HG03064 (cell line): ENCODE data around the gene TPM1.

Experiments
- ATAC-seq: cut with Tn5 transposase; IDR thresholded peaks from one replicate; pipeline ENCODE4 v1.9.1; 2021; ENCODE audit warnings: low read depth; ENCODE audit not compliant: unreplicated experiment

TPM1 gene

GRCh38 chr15:63072023-63072650 lies 29.6 kb downstream of the TPM1 start:
- ATAC-seq, result no peak

- ATAC-seq, result no peak
These were observed 30.3 kb downstream of the TPM1 start for GRCh38 chr15:63072809-63073277.

- no peak for ATAC-seq
These were observed 31.1 kb downstream of the TPM1 start for GRCh38 chr15:63073497-63074172.

GRCh38 chr15:63075015-63075983 lies 32.8 kb downstream of the TPM1 start:
- ATAC-seq, result no peak

GRCh38 chr15:63075984-63076713 lies 33.6 kb downstream of the TPM1 start:
- ATAC-seq, result no peak

- ATAC-seq, result no peak
These were observed 34.1 kb downstream of the TPM1 start for GRCh38 chr15:63076714-63077046.

GRCh38 chr15:63077952-63078351 lies 35.4 kb downstream of the TPM1 start:
- ATAC-seq, result no peak

DNA sequence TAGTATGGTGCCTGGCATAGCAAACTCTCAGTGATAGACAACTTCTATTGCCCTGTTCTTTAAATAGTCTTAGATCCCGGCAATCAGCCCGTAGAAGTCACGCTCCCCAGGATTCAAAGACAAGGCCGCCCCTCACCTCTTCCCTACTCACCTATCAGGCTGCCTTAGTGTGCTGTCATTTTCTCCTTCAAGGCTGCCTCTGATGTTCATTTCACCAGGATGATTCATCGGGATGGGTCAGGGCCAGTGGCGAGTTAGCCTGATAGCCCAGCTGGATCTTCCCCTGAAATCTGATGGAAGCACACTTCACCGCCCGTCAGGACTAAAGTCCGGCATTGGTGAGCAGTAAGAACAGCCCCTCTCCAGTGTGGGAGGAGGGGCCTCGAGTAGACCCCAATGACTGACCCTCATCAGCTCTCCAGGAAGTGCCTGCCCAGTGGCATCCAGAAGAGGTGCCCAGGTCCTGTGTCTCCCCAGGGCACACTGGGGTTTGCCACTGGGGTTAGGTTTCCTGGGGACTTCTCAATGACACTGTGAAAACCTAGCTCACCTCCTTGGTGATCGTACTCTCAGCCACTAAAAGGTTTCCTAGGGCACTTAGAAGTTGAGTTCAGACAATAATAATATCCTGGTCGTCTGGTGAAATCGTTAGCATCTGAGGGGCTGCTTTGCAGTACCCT lies 37.5 kb downstream of the TPM1 start:
- no peak for ATAC-seq

DNA sequence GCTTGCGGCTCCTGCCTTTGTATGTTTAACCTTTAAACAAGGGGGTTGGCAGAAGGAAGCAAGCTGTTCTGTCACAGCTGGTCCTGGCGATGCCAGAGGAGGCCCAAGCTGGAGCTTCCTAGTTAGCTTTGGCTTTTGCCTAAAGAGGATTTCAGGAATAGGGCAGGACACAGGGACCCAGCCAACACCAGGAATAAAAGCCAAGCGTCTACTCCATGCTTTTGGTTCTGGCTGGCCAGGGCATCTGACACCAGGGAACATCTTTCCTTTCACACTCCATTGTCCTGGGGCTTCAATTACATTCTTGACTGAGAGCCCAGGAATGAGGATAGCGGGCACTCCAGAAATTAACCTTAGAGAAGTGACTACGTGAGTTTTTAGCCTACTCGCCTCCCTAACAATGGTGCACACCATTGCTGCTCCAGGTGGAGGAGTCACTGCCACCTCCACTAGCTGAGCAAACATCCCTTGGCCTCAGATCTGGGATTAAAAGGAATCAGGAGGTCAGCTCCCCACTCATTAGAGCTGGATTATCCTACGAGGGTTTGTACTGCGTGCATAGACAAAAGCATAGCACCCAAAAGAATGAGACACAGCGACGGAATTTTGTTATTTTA lies 38.2 kb downstream of the TPM1 start:
- ATAC-seq, result no peak

- ATAC-seq, result no peak
These were observed 39.8 kb downstream of the TPM1 start for GRCh38 chr15:63082366-63082765.

DNA sequence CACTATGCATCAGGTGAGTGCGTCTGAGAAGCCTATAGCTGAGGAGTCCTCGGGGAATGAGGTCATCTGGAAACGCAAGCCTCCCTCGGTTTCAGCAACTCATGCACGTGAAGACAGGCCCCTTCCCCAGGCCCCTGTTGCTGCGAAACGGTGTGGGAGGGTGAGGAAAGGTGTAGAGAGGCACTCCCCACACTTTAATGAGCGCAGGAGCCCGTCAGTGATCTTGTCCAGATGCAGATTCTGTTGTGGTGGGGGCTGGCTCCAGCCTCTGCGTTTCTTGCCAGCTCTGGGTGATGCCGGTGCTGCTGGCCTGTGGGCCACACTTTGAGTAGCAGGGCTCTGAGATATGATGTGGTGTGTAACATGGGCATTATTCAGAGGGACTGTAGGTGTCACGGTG lies 40.5 kb downstream of the TPM1 start:
- no peak for ATAC-seq

DNA sequence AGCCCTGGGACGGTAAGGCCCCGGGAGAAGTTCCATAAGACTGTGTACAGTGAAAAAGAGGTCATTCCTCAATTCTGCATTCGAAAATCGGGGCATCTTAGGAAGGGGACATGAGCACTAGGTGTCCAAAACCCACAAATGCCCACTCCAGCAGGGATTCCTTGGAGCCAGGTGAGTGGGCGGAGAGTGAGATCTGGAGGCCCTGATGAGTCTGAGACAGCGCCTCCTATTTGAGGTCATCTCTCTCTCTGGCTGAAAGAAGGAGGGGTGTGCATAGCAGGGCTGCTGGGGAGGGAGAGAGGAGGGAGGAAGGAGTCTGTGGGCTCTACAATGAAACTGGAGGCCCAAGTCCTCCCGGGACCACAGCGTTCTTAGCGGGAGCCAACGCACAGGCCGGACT lies 41.0 kb downstream of the TPM1 start:
- ATAC-seq, result no peak

DNA sequence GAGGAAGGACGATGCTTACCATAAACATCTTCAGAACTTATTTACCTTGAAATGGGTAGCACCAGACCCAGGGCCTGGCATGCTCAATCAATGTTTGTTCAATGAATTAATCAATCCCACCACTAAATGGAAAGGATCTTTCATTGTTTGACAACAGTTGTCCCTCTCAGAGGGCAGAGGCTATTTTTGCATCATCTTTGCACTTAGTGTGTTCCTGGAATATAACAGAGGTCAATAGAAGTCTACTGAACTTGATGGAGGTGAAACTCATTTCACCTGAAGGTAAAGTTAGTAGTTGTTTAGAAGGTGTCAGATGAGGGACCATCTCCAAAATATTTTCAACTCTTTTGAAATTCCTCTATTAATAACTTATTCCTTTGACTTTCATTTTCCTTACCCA lies 42.3 kb downstream of the TPM1 start:
- no peak for ATAC-seq

GRCh38 chr15:63085289-63085688 lies 42.7 kb downstream of the TPM1 start:
- no peak for ATAC-seq

GRCh38 chr15:63086271-63086670 lies 43.7 kb downstream of the TPM1 start:
- ATAC-seq, result no peak

DNA sequence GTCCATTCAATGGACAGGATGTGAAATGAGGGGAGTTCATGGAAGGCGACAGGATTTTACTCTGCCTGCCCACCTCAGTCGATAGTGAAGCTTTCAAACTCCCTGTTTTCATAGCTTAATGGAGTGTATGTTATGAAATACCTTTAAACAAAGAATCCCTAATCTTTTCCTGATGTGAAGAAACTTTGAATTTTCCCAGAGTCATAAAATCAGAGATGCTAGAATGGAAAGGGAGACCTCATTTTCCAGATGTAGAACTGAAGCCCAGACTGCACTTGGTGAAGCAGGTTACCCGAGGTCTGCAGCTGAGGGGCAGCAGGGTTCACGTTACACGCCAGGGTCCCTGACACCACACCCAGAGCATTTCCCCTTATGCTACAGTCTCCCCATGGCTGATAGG lies 44.4 kb downstream of the TPM1 start:
- no peak for ATAC-seq

GRCh38 chr15:63088533-63089245 lies 46.1 kb downstream of the TPM1 start:
- ATAC-seq, result no peak

DNA sequence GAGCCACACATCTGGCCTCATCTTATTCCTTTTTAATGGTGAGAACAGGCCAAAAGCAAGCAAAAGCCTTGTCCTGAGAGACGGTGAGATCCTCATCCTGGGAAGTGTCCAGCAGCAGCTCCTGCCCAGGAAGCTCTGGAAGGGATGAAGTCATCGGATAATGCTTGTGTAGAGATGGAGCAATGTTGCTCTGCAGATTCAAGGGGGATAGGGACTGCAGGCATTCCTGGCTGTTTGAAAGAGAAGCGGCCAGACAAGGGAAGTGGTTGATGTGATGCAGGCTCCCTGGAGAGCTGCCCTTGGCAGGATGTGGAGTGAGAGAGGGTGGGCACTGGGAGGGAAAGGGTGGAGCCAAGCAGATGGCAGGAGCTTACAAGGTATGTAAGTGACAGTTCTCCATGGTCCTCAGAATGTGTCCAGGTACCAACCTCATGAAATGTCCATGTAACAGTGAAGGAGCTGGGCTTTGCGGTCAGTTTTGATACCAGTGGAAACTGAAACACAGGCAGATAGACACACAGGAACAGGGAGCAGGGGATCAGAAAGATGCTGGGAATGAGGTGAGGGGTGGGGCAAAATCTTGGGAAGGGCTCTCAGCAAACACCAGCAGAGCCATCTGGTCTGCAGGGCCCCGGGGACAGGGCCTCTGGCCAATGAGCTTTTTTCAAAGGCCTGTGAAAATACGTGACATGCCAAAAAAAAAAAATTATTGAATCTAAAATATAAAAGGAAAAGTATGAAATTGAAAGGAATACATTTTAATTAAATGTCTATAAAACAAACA lies 46.9 kb downstream of the TPM1 start:
- no peak for ATAC-seq
